Subcutaneous abdominal adipose tissue (tissue), 5 donors: ENCODE data around the gene TMEM62.
"Not testable (repeated sequence)": the region's sequence is repeated elsewhere in the genome, so short reads cannot be mapped to it uniquely, and the experiment has no call there.

Source experiments
- H3K27ac ChIP-seq: one replicate; pipeline ENCODE4 v1.7.0; 2013; ENCODE audit warnings: low read depth, mild to moderate bottlenecking, inconsistent platforms, low read length, moderate library complexity
- H3K27me3 ChIP-seq, 5 donors: one replicate each; pipeline ENCODE4 v1.7.0; 2013; ENCODE audit warnings: low read length in 5 of 5, inconsistent platforms in 1 of 5; ENCODE audit not compliant: control insufficient read depth in 5 of 5, insufficient read depth in 4 of 5
- H3K36me3 ChIP-seq, 5 donors: one replicate each; pipeline ENCODE4 v1.7.0; 2013; ENCODE audit warnings: low read length in 5 of 5; ENCODE audit not compliant: control insufficient read depth in 5 of 5, insufficient read depth in 5 of 5
- H3K4me1 ChIP-seq, 5 donors: one replicate each; pipeline ENCODE4 v1.7.0; 2013; ENCODE audit warnings: low read length in 5 of 5, mild to moderate bottlenecking in 3 of 5, moderate library complexity in 1 of 5; ENCODE audit not compliant: control insufficient read depth in 5 of 5, insufficient read depth in 5 of 5
- H3K4me3 ChIP-seq, 5 donors: one replicate each; pipeline ENCODE4 v1.7.0; 2013; ENCODE audit warnings: low read length in 5 of 5, low read depth in 1 of 5
- H3K9ac ChIP-seq, 5 donors: one replicate each; pipeline ENCODE4 v1.7.0; 2013; ENCODE audit warnings: low read length in 5 of 5, mild to moderate bottlenecking in 4 of 5, moderate library complexity in 3 of 5
- H3K9me3 ChIP-seq, 5 donors: one replicate each; pipeline ENCODE4 v1.7.0; 2013; ENCODE audit warnings: low read length in 5 of 5; ENCODE audit not compliant: control insufficient read depth in 5 of 5
- donor health status: healthy.
- donor health status: healthy.
- donor health status: healthy.
- donor health status: healthy.
- donor health status: healthy.

TMEM62 gene

DNA sequence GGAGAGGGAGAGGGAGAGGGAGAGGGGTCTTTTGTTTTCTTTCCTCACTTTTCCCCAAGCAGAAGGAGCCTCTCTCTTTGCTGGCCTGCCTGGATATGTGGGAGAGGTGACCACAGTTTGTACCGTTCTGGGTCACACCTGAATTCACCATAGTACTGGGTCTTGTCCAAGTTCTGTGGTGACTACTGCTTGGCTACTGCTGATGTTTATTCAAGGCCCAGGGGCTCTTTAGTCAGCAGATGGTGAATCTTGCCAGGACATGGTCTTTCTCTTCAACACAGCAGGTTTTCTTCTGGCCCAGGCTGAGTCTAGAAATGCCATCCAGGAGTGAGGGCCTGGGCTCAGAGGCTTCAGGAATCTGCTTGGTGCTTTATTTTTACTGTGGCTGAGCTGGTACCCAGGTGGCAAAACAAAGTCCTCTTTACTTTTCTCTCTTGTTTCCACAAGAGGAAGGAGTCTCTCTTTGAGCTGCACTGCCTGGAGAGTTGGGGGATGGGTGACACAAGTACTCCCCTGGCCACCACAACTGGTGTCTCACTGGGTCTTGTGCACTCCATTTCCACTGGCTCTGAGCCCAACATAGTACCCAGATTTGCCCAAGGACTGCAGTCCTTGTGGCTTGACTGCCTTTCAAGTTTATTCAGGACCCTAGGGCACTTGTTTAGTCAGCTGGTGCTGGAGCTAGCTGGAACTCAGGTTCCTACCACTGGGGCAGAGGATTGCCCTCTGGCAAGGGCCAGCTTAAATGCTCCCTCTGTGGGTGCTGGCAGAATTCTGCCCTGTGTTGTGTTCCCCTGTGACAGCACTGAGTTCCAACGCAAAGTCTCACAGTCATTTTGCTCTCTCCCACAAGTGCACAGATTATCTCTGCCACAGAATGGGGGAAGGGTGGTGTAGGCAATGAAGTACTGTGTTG lies 35.1 kb downstream of the TMEM62 start:
- H3K9ac ChIP-seq: peak overlapping the region in 1 of 5 donors; percentile 52
- peaks cover 24 to 47% (median 30%) of the 10 kb centered on the region in 5 donors for H3K36me3 ChIP-seq

DNA sequence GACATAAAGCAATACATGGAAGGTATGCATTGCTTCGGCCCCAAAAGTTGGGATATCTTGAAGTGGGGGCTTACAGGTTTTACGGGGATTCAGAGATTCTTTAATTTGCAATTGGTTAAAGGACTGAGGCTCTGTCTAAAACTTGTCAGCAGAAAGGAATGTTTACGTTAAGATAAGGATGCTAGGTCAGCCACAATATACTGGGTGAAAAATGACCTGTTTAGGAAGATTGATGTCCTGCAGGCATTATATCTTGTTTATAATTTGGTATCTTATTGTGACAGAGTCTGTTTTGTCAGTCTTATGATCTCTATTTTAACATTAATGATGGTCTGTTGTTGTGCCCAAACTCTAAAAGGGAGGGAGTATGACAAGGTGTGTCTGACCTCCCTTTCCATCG lies 36.5 kb downstream of the TMEM62 start:
- peaks cover 29 to 56% (median 34%) of the 10 kb centered on the region in 5 donors for H3K36me3 ChIP-seq
- peaks cover 0 to 8% (median 6%) of the 10 kb centered on the region in 5 donors for H3K4me1 ChIP-seq
- no peaks in the 10 kb centered on the region for H3K9me3 ChIP-seq
- no peak overlapping the region for H3K9ac ChIP-seq
- H3K27me3 ChIP-seq: no peaks in the 10 kb centered on the region
- no peak overlapping the region for H3K27ac ChIP-seq
- no peak overlapping the region for H3K4me3 ChIP-seq

More for the DNA sequence above, 35.1 kb downstream of the TMEM62 start:
- H3K27me3 ChIP-seq: no peaks in the 10 kb centered on the region
- peaks cover 0 to 8% (median 6%) of the 10 kb centered on the region in 5 donors for H3K4me1 ChIP-seq
- no peaks in the 10 kb centered on the region for H3K9me3 ChIP-seq
- H3K27ac ChIP-seq: no peak overlapping the region
- H3K4me3 ChIP-seq: no peak overlapping the region

DNA sequence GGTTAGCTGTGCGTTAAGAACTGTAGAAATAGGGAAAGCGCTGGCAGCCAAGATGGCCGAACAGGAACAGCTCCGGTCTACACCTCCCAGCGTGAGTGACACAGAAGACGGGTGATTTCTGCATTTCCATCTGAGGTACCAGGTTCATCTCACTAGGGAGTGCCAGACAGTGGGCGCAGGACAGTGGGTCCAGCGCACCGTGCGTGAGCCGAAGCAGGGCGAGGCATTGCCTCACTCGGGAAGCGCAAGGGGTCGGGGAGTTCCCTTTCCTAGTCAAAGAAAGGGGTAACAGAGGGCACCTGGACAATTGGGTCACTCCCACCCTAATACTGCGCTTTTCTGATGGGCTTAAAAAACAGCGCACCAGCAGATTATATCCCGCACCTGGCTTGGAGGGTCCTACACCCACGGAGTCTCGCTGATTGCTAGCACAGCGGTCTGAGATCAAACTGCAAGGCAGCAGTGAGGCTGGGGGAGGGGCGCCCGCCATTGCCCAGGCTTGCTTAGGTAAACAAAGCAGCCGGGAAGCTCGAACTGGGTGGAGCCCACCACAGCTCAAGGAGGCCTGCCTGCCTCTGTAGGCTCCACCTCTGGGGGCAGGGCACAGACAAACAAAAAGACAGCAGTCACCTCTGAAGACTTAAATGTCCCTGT lies 42.4 kb downstream of the TMEM62 start:
- not testable (repeated sequence) for H3K9me3 ChIP-seq, H3K9ac ChIP-seq, H3K27me3 ChIP-seq, H3K27ac ChIP-seq, H3K4me3 ChIP-seq, H3K4me1 ChIP-seq
- H3K36me3 ChIP-seq: peaks cover 13 to 44% (median 30%) of the 10 kb centered on the region in 5 donors

DNA sequence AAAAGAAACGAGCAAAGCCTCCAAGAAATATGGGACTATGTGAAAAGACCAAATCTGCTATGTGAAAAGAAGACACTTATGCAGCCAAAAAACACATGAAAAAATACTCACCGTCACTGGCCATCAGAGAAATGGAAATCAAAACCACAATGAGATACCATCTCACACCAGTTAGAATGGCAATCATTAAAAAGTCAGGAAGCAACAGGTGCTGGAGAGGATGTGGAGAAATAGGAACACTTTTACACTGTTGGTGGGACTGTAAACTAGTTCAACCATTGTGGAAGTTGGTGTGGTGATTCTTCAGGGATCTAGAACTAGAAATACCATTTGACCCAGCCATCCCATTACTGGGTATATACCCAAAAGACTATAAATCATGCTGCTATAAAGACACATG lies 43.8 kb downstream of the TMEM62 start:
- not testable (repeated sequence) for H3K9me3 ChIP-seq, H3K4me1 ChIP-seq, H3K9ac ChIP-seq, H3K27ac ChIP-seq, H3K4me3 ChIP-seq, H3K27me3 ChIP-seq
- H3K36me3 ChIP-seq: peaks cover 11 to 46% (median 28%) of the 10 kb centered on the region in 5 donors

DNA sequence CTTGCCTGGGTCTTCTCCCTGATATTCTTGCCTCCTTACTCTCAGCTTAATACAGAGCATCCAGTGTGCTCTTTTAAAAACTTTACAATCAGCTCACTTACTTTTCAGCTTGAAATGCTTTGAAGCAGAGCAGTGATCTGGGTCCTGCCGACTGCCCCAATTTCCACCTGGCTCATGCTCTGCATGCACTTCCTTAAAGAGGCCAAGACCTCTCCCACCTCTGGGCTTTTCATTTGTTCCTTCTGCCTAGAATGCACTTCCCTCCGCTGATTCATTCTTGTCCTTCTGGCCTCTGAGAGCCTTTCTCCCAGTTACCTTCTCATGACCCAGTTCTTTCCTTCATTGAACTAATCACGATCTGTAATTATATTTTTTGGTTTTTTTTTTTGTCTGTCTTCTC lies 49.9 kb downstream of the TMEM62 start:
- Histone ChIP-seq H3K4me3 (no peak overlapping the region), H3K27me3 (no peaks in the 10 kb centered on the region), H3K27ac (no peak overlapping the region), H3K9ac (no peak overlapping the region), H3K36me3 (peaks cover 4 to 18% (median 10%) of the 10 kb centered on the region in 5 donors), H3K9me3 (no peaks in the 10 kb centered on the region), H3K4me1 (peaks cover 3 to 27% (median 24%) of the 10 kb centered on the region in 5 donors)

DNA sequence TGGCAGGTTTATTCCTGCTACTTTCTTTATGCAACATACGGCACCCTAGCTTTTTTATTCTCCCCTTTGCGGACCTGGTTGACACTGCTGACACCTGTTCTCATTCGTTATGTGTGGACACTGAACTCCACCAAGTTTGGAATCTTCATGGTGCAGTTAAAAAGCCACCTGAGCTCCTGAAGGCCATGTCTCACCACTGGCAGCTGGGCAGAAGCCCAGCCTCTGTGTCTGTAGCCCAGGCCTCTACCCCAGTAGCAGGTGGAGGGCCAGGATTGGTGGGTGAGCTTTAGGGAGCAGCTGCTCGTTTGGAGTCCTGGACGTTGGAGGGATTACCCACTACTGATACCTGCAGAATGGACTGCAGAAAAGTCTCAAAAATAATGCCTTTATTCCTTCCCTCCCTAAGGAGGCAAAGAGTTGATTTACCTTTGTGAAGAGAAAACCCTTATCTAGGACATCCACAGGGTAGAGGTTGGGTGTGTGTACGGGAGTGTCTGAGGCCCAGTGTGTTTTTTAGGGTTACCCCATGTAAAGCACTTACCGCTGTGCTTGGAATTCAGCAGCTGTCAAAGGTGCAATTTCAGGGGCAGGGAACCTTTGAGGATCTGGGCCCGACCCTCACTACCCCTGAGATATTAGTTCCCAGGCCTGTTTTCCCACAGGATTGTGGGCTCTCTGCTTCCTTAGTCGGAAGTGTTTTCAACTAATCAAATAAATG lies 51.2 kb downstream of the TMEM62 start:
- peak overlapping the region; percentile 76 for H3K27ac ChIP-seq
- H3K4me1 ChIP-seq: peaks cover 3 to 31% (median 29%) of the 10 kb centered on the region in 5 donors
- H3K36me3 ChIP-seq: peaks cover 5 to 18% (median 12%) of the 10 kb centered on the region in 5 donors
- H3K9me3 ChIP-seq: no peaks in the 10 kb centered on the region
- peak overlapping the region; percentile 8 to 96 (median 88) for H3K4me3 ChIP-seq
- H3K9ac ChIP-seq: peak overlapping the region in 2 of 5 donors; percentile 80 to 84
- H3K27me3 ChIP-seq: no peaks in the 10 kb centered on the region

DNA sequence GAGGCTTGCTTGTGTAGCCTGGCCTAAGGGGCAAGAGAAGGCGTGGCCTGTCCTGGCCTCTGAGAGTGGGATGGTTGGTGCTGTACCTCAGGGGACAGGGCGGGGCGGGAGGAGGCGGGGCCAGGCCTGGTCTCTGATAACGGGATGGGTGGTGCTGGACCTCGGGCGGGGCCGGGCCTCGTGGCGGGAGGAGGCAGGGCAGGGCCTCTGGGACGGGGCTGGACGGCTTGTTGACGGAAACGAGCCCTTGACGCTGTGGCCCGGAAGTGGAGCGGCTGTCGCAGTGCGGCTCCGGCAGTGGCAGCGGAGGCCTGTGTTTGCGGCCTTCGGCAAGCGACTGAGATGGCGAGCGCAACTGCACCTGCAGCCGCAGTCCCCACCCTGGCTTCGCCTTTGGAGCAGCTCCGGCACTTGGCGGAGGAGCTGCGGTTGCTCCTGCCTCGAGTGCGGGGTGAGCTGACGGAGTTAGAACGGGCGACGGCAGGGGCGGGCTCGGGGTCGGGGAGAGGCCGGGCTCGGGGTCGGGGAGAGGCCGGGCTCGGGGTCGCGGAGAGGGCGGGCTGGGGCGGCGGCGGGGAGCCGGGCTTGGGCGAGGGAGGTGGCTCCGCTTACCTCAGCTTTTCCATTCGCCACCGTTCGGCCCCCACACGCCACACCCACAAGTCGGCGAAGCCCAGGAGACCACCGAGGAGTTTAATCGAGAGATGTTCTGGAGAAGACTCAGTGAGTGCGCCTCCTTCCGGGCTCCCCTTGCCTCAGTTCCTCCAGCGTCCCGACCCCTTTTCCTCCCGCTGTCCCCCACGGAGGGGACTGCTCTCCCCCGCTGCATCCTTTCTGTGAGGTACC lies 52.0 kb downstream of the TMEM62 start, which contains the start of gene CCNDBP1:
Gene CCNDBP1, plus strand, starts transcription at position 247 of the 846 bp plus-strand sequence. Its CDS starts 96 bp downstream, at position 343.
- Histone ChIP-seq H3K36me3 (peaks cover 9 to 22% (median 19%) of the 10 kb centered on the region in 5 donors), H3K4me3 (peak within 1 kb of the TSS; percentile 84 to 99 (median 95)), H3K9me3 (no peaks in the 10 kb centered on the region), H3K27ac (peak within 1 kb of the TSS; percentile 76), H3K9ac (peak within 1 kb of the TSS; percentile 84 to 95 (median 91)), H3K4me1 (peaks cover 3 to 39% (median 29%) of the 10 kb centered on the region in 5 donors), H3K27me3 (no peaks in the 10 kb centered on the region)

DNA sequence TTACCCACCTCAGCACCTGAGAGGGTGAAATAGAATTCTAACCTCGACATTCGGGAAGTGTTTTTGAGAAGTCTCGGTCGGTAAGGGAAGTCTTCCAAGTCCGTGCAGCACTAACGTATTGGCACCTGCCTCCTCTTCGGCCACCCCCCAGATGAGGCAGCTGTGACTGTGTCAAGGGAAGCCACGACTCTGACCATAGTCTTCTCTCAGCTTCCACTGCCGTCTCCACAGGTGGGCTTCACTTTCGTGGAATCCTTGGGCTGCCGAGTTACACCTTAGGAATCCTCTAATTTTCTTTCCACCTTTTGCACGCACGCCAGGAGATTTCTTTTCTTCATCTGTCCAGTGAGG lies 52.6 kb downstream of the TMEM62 start:
- Histone ChIP-seq H3K4me1 (peaks cover 3 to 41% (median 28%) of the 10 kb centered on the region in 5 donors), H3K9me3 (no peaks in the 10 kb centered on the region), H3K4me3 (peak overlapping the region; percentile 84 to 99 (median 95)), H3K36me3 (peaks cover 15 to 28% (median 25%) of the 10 kb centered on the region in 5 donors), H3K9ac (peak overlapping the region; percentile 84 to 95 (median 91)), H3K27me3 (no peaks in the 10 kb centered on the region), H3K27ac (peak overlapping the region; percentile 76)

DNA sequence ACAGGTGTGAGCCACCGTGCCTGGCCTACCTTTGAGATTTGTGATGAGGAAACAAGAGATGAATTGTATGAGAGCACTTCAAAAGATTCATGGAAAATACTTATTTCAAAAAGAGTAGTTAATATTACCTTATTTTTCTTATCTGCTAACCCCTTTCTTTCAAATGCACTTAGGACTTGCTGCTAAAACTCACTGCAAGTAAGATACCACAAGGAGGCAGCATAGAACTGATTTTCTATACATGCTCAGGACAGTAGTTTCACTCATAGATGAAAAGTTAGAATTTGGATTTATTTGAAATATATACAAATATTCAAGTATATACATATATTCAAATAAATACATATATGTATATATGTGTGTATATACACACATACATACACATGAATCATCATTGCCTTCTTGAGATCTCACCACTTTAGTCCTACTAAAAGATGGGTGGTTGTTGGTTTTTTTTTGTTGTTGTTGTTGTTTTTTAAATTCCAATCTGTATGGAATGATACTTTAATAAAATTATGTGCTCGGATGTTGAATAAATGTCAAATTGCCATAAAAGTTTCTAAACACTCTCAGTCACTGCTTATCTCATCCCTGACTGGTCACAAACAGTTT lies 54.3 kb downstream of the TMEM62 start:
- Histone ChIP-seq H3K9me3 (no peaks in the 10 kb centered on the region), H3K27me3 (no peaks in the 10 kb centered on the region), H3K4me3 (no peak overlapping the region), H3K4me1 (peaks cover 3 to 41% (median 24%) of the 10 kb centered on the region in 5 donors), H3K36me3 (peaks cover 30 to 43% (median 40%) of the 10 kb centered on the region in 5 donors), H3K27ac (no peak overlapping the region), H3K9ac (no peak overlapping the region)
